ENCODE results near the gene DGUOK. TPM values are rescaled to one million over a fixed set of nuclear protein-coding genes. Genes with fewer than 3 reads are reported as not detected.

The DGUOK gene
- total and polyA plus RNA-seq, 10 of the 15 experiments (the other 5 are each of a cell fraction or from before 2014, with no cell fraction given): 64.4 to 234 (median 91.4) TPM

DNA sequence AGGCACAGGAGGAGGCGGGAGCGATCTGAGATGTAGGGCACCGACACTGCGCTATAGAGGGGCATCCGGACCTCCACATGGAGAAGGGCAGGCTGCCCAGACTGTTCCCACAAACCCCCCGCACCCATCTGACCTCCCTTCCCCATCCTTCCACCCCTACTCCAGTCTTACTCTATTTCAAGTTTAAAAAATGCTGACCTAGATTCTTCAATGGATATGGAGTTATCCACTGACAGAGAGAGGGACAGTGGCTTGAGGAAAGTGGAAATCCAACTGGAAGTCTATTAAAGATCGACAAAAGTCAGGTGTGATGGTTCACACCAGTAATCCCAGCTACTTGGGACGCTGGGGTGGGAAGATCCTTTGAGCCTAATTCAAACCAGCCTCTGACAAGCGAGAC lies 5.1 kb upstream of the DGUOK start:
- H2AFZ ChIP-seq (ENCODE audit: control insufficient read depth, low read depth, low read length): no peak overlapping the region
- in situ Hi-C loops (cut with MboI): no loop called here
- peaks cover 11% of the 10 kb centered on the region for H3K4me1 ChIP-seq (ENCODE audit: control insufficient read depth, insufficient read depth, low read length)
- WGBS (ENCODE audit: insufficient coverage, insufficient replicate concordance, low lambda C conversion rate, missing lambda C conversion rate): 95% methylated on average over 9 of the region's 9 CpGs
- no peak overlapping the region for H3K4me3 ChIP-seq
- no peaks in the 10 kb centered on the region for H4K20me1 ChIP-seq (ENCODE audit: control insufficient read depth, insufficient read depth)
- H3K9me3 ChIP-seq (replicated peaks; ENCODE audit: control insufficient read depth, insufficient read depth, low read length): peaks cover 1% of the 10 kb centered on the region; the same call in 1 of the 3 replicates
- RAD21 ChIA-PET (ENCODE audit: unreplicated experiment): interaction anchor here (1.0 to 2.7 kb wide), 6 partner anchors 12 to 105 kb away, joined by 3 to 9 read pairs (median 4); partner anchors contain the start of gene STAMBP
- H3K27me3 ChIP-seq (replicated peaks in 1 of 2; ENCODE audit: control insufficient read depth in 2 of 2, insufficient read depth in 2 of 2, low read length in 1 of 2): no peaks in the 10 kb centered on the region
- peaks cover 2% of the 10 kb centered on the region for H3K79me2 ChIP-seq (ENCODE audit: control insufficient read depth, insufficient read depth, low read length)
- TF ChIP-seq MYC (IDR thresholded peaks at IDR 0.05; ENCODE audit: insufficient read depth, insufficient read length, insufficient replicate concordance, low read length, severe bottlenecking): no peak
- TF ChIP-seq, protein P1, sequence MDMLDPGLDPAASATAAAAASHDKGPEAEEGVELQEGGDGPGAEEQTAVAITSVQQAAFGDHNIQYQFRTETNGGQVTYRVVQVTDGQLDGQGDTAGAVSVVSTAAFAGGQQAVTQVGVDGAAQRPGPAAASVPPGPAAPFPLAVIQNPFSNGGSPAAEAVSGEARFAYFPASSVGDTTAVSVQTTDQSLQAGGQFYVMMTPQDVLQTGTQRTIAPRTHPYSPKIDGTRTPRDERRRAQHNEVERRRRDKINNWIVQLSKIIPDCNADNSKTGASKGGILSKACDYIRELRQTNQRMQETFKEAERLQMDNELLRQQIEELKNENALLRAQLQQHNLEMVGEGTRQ (IDR thresholded peaks at IDR 0.05; ENCODE audit: borderline replicate concordance, low read depth, low read length): no peak
- no peak for TF ChIP-seq TARDBP (IDR thresholded peaks at IDR 0.05; ENCODE audit: borderline replicate concordance)
- TF ChIP-seq, protein P2, sequence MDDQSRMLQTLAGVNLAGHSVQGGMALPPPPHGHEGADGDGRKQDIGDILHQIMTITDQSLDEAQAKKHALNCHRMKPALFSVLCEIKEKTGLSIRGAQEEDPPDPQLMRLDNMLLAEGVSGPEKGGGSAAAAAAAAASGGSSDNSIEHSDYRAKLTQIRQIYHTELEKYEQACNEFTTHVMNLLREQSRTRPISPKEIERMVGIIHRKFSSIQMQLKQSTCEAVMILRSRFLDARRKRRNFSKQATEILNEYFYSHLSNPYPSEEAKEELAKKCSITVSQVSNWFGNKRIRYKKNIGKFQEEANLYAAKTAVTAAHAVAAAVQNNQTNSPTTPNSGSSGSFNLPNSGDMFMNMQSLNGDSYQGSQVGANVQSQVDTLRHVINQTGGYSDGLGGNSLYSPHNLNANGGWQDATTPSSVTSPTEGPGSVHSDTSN (IDR thresholded peaks at IDR 0.05; ENCODE audit: insufficient replicate concordance, low read depth, low read length): no peak
- TF ChIP-seq MEF2A (IDR thresholded peaks at IDR 0.05; ENCODE audit: insufficient read depth, low read depth, low read length): no peak
- TF ChIP-seq, protein P3, sequence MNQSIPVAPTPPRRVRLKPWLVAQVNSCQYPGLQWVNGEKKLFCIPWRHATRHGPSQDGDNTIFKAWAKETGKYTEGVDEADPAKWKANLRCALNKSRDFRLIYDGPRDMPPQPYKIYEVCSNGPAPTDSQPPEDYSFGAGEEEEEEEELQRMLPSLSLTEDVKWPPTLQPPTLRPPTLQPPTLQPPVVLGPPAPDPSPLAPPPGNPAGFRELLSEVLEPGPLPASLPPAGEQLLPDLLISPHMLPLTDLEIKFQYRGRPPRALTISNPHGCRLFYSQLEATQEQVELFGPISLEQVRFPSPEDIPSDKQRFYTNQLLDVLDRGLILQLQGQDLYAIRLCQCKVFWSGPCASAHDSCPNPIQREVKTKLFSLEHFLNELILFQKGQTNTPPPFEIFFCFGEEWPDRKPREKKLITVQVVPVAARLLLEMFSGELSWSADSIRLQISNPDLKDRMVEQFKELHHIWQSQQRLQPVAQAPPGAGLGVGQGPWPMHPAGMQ (IDR thresholded peaks at IDR 0.05; ENCODE audit: borderline replicate concordance): no peak
- no peak for TF ChIP-seq YBX1 (IDR thresholded peaks at IDR 0.05)
- TF ChIP-seq, protein P4, sequence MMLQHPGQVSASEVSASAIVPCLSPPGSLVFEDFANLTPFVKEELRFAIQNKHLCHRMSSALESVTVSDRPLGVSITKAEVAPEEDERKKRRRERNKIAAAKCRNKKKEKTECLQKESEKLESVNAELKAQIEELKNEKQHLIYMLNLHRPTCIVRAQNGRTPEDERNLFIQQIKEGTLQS (IDR thresholded peaks at IDR 0.05; ENCODE audit: borderline replicate concordance, extremely low read depth, low read depth, low read length): no peak
- no peak for TF ChIP-seq SMAD1 (IDR thresholded peaks at IDR 0.05; ENCODE audit: low read depth, partially characterized antibody)
- TF ChIP-seq, protein P5, sequence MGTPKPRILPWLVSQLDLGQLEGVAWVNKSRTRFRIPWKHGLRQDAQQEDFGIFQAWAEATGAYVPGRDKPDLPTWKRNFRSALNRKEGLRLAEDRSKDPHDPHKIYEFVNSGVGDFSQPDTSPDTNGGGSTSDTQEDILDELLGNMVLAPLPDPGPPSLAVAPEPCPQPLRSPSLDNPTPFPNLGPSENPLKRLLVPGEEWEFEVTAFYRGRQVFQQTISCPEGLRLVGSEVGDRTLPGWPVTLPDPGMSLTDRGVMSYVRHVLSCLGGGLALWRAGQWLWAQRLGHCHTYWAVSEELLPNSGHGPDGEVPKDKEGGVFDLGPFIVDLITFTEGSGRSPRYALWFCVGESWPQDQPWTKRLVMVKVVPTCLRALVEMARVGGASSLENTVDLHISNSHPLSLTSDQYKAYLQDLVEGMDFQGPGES (IDR thresholded peaks at IDR 0.05): no peak
- TF ChIP-seq, protein P6, sequence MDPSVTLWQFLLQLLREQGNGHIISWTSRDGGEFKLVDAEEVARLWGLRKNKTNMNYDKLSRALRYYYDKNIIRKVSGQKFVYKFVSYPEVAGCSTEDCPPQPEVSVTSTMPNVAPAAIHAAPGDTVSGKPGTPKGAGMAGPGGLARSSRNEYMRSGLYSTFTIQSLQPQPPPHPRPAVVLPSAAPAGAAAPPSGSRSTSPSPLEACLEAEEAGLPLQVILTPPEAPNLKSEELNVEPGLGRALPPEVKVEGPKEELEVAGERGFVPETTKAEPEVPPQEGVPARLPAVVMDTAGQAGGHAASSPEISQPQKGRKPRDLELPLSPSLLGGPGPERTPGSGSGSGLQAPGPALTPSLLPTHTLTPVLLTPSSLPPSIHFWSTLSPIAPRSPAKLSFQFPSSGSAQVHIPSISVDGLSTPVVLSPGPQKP (IDR thresholded peaks at IDR 0.05; ENCODE audit: low read depth, low read length): no peak
- TF ChIP-seq SREBF2 (IDR thresholded peaks at IDR 0.05; ENCODE audit: low read length): no peak
- no peak for TF ChIP-seq NFXL1 (IDR thresholded peaks at IDR 0.05; ENCODE audit: borderline replicate concordance)
- TF ChIP-seq HCFC1 (IDR thresholded peaks at IDR 0.05; ENCODE audit: low read length): no peak
- TF ChIP-seq JUNB (IDR thresholded peaks at IDR 0.05): no peak
- TF ChIP-seq MTA2 (IDR thresholded peaks at IDR 0.05; ENCODE audit: low read depth): no peak
- TF ChIP-seq ZNF217 (IDR thresholded peaks at IDR 0.05): no peak
- TF ChIP-seq ZSCAN29 (IDR thresholded peaks at IDR 0.05): no peak
- no peak for TF ChIP-seq SP1 (IDR thresholded peaks at IDR 0.05; ENCODE audit: low read depth, low read length)
- no peaks in the 10 kb centered on the region for H3K36me3 ChIP-seq (ENCODE audit: control insufficient read depth in 2 of 2, insufficient read depth in 2 of 2, low read length in 1 of 2)
- POLR2A ChIA-PET: no interaction called here
- FAIRE-seq (no peak), ATAC-seq (no peak), DNase-seq (ENCODE audit: low read depth, low spot score) (no peak)
- intact Hi-C loops (cut with micrococcal nuclease; ENCODE audit: unreplicated experiment): no loop called here
- CTCF ChIA-PET: interaction anchor here (1.0 to 2.4 kb wide), 9 partner anchors 10 to 469 kb away, joined by 3 to 16 read pairs (median 4); no protein-coding TSS in a partner anchor
- no peak overlapping the region for H3K4me2 ChIP-seq (ENCODE audit: control insufficient read depth, insufficient read depth)
- no peak overlapping the region for H3K9ac ChIP-seq (ENCODE audit: control insufficient read depth, insufficient read depth, low read length)
- SMC1A ChIA-PET (ENCODE audit: uncharacterized antibody, unreplicated experiment): interaction anchor here (1.0 to 3.1 kb wide), 5 partner anchors 67 to 97 kb away, joined by 3 to 19 read pairs (median 3); no protein-coding TSS in a partner anchor
- BruUV-seq (replicated peaks): no TSS peak
- no peak overlapping the region for H3K27ac ChIP-seq (ENCODE audit: control insufficient read depth, insufficient read depth)

All from GM12878 (cell line).